PC-3 (cell line): ENCODE results near the gene DST. TPM values are rescaled to one million over a fixed set of nuclear protein-coding genes. Genes with fewer than 3 reads are reported as not detected.
A peak's percentile ranks its signal among the peaks of the same experiment; 100 is the strongest.

Experiments
- ATAC-seq: fragments of 200-7000 bp; cut with Tn5 transposase; 2 replicates; pipeline ENCODE4 v1.9.1; 2020; ENCODE audit warnings: mild to moderate bottlenecking, moderate library complexity
- BruUV-seq: library from RNA; stranded (reverse); fragments of 400-500 nt; replicated peaks from 2 replicates; lab custom pipeline; 2021; lab: Mats Ljungman, UMichigan
- CTCF ChIA-PET: fragments of 300-600 bp; sonication (Branson Sonifier 250); formaldehyde crosslinking; loops from one replicate; lab custom pipeline; 2022; ENCODE audit warnings: antibody characterized with exemption; lab: Charles Lee
- POLR2A ChIA-PET: fragments of 300-600 bp; sonication (Branson Sonifier 250); formaldehyde crosslinking; loops from one replicate; lab custom pipeline; 2022; ENCODE audit warnings: antibody characterized with exemption; ENCODE audit not compliant: unreplicated experiment; lab: Charles Lee
- DNase-seq: peaks from one replicate; pipeline ENCODE4 v3.0.0-alpha.2; 2015
- H2AFZ ChIP-seq: fragments of 300-600 bp; sonication (generic); 2 replicates; pipeline ENCODE4 v1.6.0; 2016; ENCODE audit warnings: antibody characterized with exemption, low read length
- H3F3A ChIP-seq: fragments of 300-600 bp; sonication (generic); one replicate; pipeline ENCODE4 v1.6.0; 2017; ENCODE audit warnings: antibody characterized with exemption, low read length, control low read depth, mild to moderate bottlenecking; ENCODE audit not compliant: unreplicated experiment
- H3K27ac ChIP-seq: fragments of 300-600 bp; sonication (generic); 2 replicates; pipeline ENCODE4 v1.5.1; 2016; ENCODE audit warnings: mild to moderate bottlenecking, low read length
- H3K27me3 ChIP-seq: fragments of 300-600 bp; sonication (generic); 2 replicates; pipeline ENCODE4 v1.6.1; 2016; ENCODE audit warnings: low read length, mixed read lengths
- H3K36me3 ChIP-seq: fragments of 300-600 bp; sonication (generic); 2 replicates; pipeline ENCODE4 v1.6.1; 2016; ENCODE audit warnings: low read depth, mixed run types, low read length, mixed read lengths
- H3K4me1 ChIP-seq: fragments of 300-600 bp; sonication (generic); 2 replicates; pipeline ENCODE4 v1.5.1; 2016; ENCODE audit warnings: low read length; ENCODE audit not compliant: insufficient read depth
- H3K4me2 ChIP-seq: fragments of 300-600 bp; sonication (generic); 2 replicates; pipeline ENCODE4 v1.6.0; 2016; ENCODE audit warnings: low read length
- H3K4me3 ChIP-seq: fragments of 300-600 bp; sonication (generic); 2 replicates; pipeline ENCODE4 v1.5.1; 2016; ENCODE audit warnings: mild to moderate bottlenecking, low read length, mixed read lengths
- H3K79me2 ChIP-seq: fragments of 300-600 bp; sonication (generic); 2 replicates; pipeline ENCODE4 v1.6.1; 2017; ENCODE audit warnings: low read length, mixed read lengths
- H3K9ac ChIP-seq: fragments of 300-600 bp; sonication (generic); 2 replicates; pipeline ENCODE4 v1.6.0; 2016; ENCODE audit warnings: mild to moderate bottlenecking, low read length
- H3K9me2 ChIP-seq: fragments of 300-600 bp; sonication (generic); replicated peaks from 2 replicates; pipeline ENCODE4 v1.6.1; 2016; ENCODE audit warnings: mixed run types, low read length, mixed read lengths
- H3K9me3 ChIP-seq: fragments of 300-600 bp; sonication (generic); 2 replicates; pipeline ENCODE4 v1.6.1; 2016; ENCODE audit warnings: low read length, mixed read lengths
- H4K20me1 ChIP-seq: fragments of 300-600 bp; sonication (generic); 2 replicates; pipeline ENCODE4 v1.6.1; 2016; ENCODE audit warnings: low read length, mixed read lengths
- CTCF ChIP-seq: fragments of 300-600 bp; sonication (generic); conservative IDR thresholded peaks from 2 replicates; pipeline ENCODE4 v1.5.1; 2017; ENCODE audit warnings: antibody characterized with exemption, low read depth, mild to moderate bottlenecking, low read length
- EZH2 ChIP-seq: fragments of 300-600 bp; sonication (generic); IDR thresholded peaks from one replicate; pipeline ENCODE4 v1.6.1; 2017; ENCODE audit warnings: antibody characterized with exemption, mild to moderate bottlenecking, low read length; ENCODE audit not compliant: unreplicated experiment
- EZH2phosphoT487 ChIP-seq: fragments of 300-600 bp; sonication (generic); IDR thresholded peaks from 2 replicates; pipeline ENCODE4 v1.6.1; 2018; ENCODE audit warnings: mild to moderate bottlenecking, antibody characterized with exemption, low read length, borderline replicate concordance
- intact Hi-C: fragments of 100-400 bp; cut with micrococcal nuclease; formaldehyde crosslinking; loops from 2 replicates; pipeline ENCODE4 v1.9.0; 2023
- total RNA-seq: library from RNA; depleted of rRNA; stranded (reverse); fragments of >200 nt; gene quantifications from 2 replicates; pipeline ENCODE4 v1.2.3, GENCODE V29; 2014

Gene DST
- total RNA-seq, 1 experiment from 2014 or later: 81.5 TPM

GRCh38 chr6:56491606-56492328, 150.9 kb downstream of the DST start:
- no peaks in the 10 kb centered on the region for H3K27me3 ChIP-seq
- H3K9ac ChIP-seq: no peak overlapping the region
- no peaks in the 10 kb centered on the region for H3K9me2 ChIP-seq
- TF ChIP-seq EZH2phosphoT487: no peak
- H3K4me3 ChIP-seq: no peak overlapping the region
- H3K4me1 ChIP-seq: no peaks in the 10 kb centered on the region
- no peak overlapping the region for H2AFZ ChIP-seq
- H3F3A ChIP-seq: no peaks in the 10 kb centered on the region
- ChIA-PET CTCF (no interaction called here), POLR2A (no interaction called here)
- H3K79me2 ChIP-seq: no peaks in the 10 kb centered on the region
- peaks cover 26% of the 10 kb centered on the region for H3K36me3 ChIP-seq
- ATAC-seq (no peak), DNase-seq (peak; percentile 18)
- H3K4me2 ChIP-seq: no peak overlapping the region
- intact Hi-C loops: no loop called here
- BruUV-seq: no TSS peak
- no peaks in the 10 kb centered on the region for H3K9me3 ChIP-seq
- H4K20me1 ChIP-seq: no peaks in the 10 kb centered on the region
- H3K27ac ChIP-seq: no peak overlapping the region

- no peak overlapping the region for H3K4me2 ChIP-seq
- H3K79me2 ChIP-seq: no peaks in the 10 kb centered on the region
- CTCF ChIA-PET: no interaction called here
- TF ChIP-seq EZH2phosphoT487 (no peak), EZH2 (no peak), CTCF (no peak)
- no TSS peak for BruUV-seq
- no peaks in the 10 kb centered on the region for H3K9me2 ChIP-seq
- peaks cover 24% of the 10 kb centered on the region for H3K36me3 ChIP-seq
- no peak overlapping the region for H3K4me3 ChIP-seq
- no peak overlapping the region for H2AFZ ChIP-seq
- POLR2A ChIA-PET: no interaction called here
- DNase-seq: no peak
- H3F3A ChIP-seq: no peaks in the 10 kb centered on the region
- H3K9ac ChIP-seq: no peak overlapping the region
- H3K27ac ChIP-seq: no peak overlapping the region
- no peaks in the 10 kb centered on the region for H4K20me1 ChIP-seq
- no peaks in the 10 kb centered on the region for H3K4me1 ChIP-seq
- H3K9me3 ChIP-seq: no peaks in the 10 kb centered on the region
- intact Hi-C loops: no loop called here
- ATAC-seq: no peak
- no peaks in the 10 kb centered on the region for H3K27me3 ChIP-seq
Observed at GRCh38 chr6:56490993-56491392, 151.7 kb downstream of the DST start.

GRCh38 chr6:56489559-56489958, 153.1 kb downstream of the DST start:
- Histone ChIP-seq H4K20me1 (no peaks in the 10 kb centered on the region), H3K9ac (no peak overlapping the region), H3K4me1 (peaks cover 12% of the 10 kb centered on the region), H3K36me3 (peaks cover 22% of the 10 kb centered on the region), H3K9me3 (no peaks in the 10 kb centered on the region), H3K4me3 (no peak overlapping the region), H3F3A (peaks cover 6% of the 10 kb centered on the region), H3K27me3 (no peaks in the 10 kb centered on the region), H3K9me2 (no peaks in the 10 kb centered on the region), H2AFZ (no peak overlapping the region), H3K79me2 (no peaks in the 10 kb centered on the region), H3K4me2 (no peak overlapping the region), H3K27ac (no peak overlapping the region)
- POLR2A ChIA-PET: no interaction called here
- intact Hi-C loops: no loop called here
- no TSS peak for BruUV-seq
- ATAC-seq (no peak), DNase-seq (no peak)
- no peak for TF ChIP-seq EZH2
- TF ChIP-seq EZH2phosphoT487: no peak
- TF ChIP-seq CTCF: no peak
- CTCF ChIA-PET: no interaction called here
